Tibial nerve (tissue), 4 donors: Measurements from ENCODE around the gene C16orf74.

ENCODE experiments used
- CTCF ChIP-seq, 5 experiments: fragments of 200-600 bp in 3 of 5; fragments of 450-650 bp in 2 of 5; sonication (generic) in 3 of 5; IDR thresholded peaks; one replicate each; pipeline ENCODE4 v1.5.1; 2016 to 2019; ENCODE audit warnings: antibody characterized with exemption in 5 of 5, mild to moderate bottlenecking in 3 of 5, moderate library complexity in 2 of 5
- EP300 ChIP-seq, 2 donors: sonication (generic); formaldehyde crosslinking; IDR thresholded peaks; one replicate each; pipeline ENCODE4 v1.6.1; 2017; ENCODE audit warnings: antibody characterized with exemption in 2 of 2, mild to moderate bottlenecking in 1 of 2

- TF ChIP-seq CTCF (IDR thresholded peaks at IDR 0.05) (no peak), EP300 (IDR thresholded peaks at IDR 0.05) (no peak)
These were observed 14.3 kb upstream of the C16orf74 start for GRCh38 chr16:85765211-85765610.
